ENCODE results near the gene RBM19. TPM values are rescaled to one million over a fixed set of nuclear protein-coding genes. Genes with fewer than 3 reads are reported as not detected.

The RBM19 gene
- total and polyA plus RNA-seq, 2 donors (not counting 3 experiments of a cell fraction or from before 2014, with no cell fraction given) = 13.2 to 34.4 TPM

DNA sequence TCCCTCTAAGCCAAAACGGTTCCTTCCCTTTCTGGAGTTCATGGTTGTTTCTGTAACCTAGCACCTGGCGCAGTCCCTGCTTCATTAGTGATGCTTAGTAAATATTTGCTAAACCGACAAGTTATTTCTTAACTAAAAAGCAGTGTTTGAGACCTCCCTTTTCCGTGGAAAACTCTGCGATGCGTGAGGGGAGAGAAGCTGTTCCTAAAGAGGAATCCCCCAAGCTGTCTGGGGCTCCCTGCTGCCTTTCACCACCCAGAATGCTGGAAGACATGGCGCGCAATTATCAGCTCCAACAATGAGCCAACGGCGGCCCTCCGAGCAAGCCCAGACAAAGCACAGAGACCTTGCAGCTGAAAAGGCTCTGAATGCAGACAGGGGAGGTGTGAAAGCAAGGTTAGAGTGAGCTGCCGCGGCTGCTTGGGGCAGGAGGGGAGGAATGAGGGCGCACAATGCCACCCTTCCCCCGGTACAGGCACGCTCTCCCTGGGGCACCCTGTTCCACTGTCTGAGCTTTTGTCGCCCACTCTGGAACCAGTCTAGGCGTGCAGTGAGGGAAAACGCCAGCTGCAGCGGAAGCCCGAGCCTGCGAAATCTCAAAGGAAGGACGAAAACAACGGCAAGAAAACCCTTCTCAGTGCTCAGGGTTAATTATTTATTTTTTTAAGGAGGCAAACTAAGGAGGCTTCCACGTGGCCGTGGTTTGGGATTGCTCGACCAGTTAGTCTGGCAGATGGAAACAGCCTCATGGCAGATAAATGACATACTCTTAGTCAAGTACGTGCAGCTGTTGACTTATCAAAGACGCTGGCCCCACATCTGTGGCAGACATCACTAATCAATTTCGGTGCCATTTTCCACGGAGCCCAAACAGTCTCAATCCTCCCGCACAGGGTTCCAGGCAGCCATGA is 66.3 kb downstream of the RBM19 start:
- Histone ChIP-seq H3K27me3 (ENCODE audit: control insufficient read depth in 2 of 2, insufficient read depth in 2 of 2, low read length in 2 of 2) (no peaks in the 10 kb centered on the region), H3K36me3 (ENCODE audit: control insufficient read depth in 2 of 2, extremely low read depth in 1 of 2, insufficient read depth in 2 of 2, low read length in 2 of 2) (peaks cover 0 to 3% of the 10 kb centered on the region in 2 experiments), H4K20me1 (replicated peaks; ENCODE audit: control insufficient read depth, extremely low read depth, insufficient read depth, low read length) (no peaks in the 10 kb centered on the region), H3K9me1 (replicated peaks; ENCODE audit: control insufficient read depth, extremely low read depth, insufficient read depth, low read length) (no peaks in the 10 kb centered on the region), H3K9ac (replicated peaks; ENCODE audit: extremely low read depth, insufficient read depth, low read length) (no peak overlapping the region), H3K79me2 (ENCODE audit: control insufficient read depth, insufficient read depth, low read length) (no peaks in the 10 kb centered on the region), H3K4me3 (replicated peaks in 1 of 3; ENCODE audit: insufficient read depth in 1 of 3, low read depth in 1 of 3, low read length in 3 of 3) (no peak overlapping the region), H3K9me3 (replicated peaks; ENCODE audit: control insufficient read depth, insufficient read depth, low read length) (no peaks in the 10 kb centered on the region), H2AFZ (ENCODE audit: low read depth, low read length) (no peak overlapping the region), H3K27ac (ENCODE audit: insufficient read depth, low read depth, low read length) (no peak overlapping the region), H3K4me2 (ENCODE audit: insufficient read depth, low read length) (no peak overlapping the region), H3K4me1 (ENCODE audit: control insufficient read depth, extremely low read depth, insufficient read depth, low read length) (no peaks in the 10 kb centered on the region)
- no peak for TF ChIP-seq JUN (IDR thresholded peaks at IDR 0.05; ENCODE audit: borderline replicate concordance, insufficient read depth, insufficient read length, low read depth)
- no peak for TF ChIP-seq POLR2AphosphoS5 (IDR thresholded peaks at IDR 0.05; ENCODE audit: insufficient read depth, low read depth, low read length)
- ChIA-PET POLR2A (no interaction called here), CTCF (no interaction called here)
- intact Hi-C loops (cut with micrococcal nuclease) (no loop called here), dilution Hi-C loops (cut with MboI; ENCODE audit: extremely low pct_ligation_motif_present, low sequenced_read_pairs) (no loop called here)
- BruUV-seq (replicated peaks) = no TSS peak
- no peak for FAIRE-seq
- no peak for DNase-seq (ENCODE audit: low read depth, low spot score)

DNA sequence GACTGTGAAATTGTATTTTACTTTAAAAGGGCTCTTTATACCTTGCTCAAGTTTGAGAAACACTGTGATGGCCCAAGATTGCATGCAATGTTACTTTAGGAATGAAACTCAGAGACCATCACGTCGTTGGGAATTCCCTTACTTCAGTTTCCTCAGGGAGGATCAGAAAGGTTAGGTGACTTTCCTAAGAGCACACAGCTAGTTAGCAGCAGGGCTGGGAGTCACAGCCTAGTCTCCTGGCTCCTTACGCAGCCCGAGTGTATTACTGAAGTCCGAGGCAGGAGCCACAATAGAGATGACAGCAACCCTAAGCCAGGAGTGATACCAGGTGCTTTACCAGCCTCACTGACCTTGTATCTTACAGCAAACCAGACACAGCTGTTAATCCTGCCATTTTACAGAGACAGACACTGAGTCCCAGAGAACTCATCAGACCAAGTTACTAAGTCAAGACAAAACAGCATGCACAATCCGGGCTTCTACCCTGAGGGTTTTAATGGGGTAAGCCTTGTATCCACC is 67.0 kb downstream of the RBM19 start:
- no peak overlapping the region for H2AFZ ChIP-seq (ENCODE audit: low read depth, low read length)
- no peak overlapping the region for H3K9ac ChIP-seq (replicated peaks; ENCODE audit: extremely low read depth, insufficient read depth, low read length)
- no peaks in the 10 kb centered on the region for H3K9me1 ChIP-seq (replicated peaks; ENCODE audit: control insufficient read depth, extremely low read depth, insufficient read depth, low read length)
- no TSS peak for BruUV-seq (replicated peaks)
- dilution Hi-C loops (cut with MboI; ENCODE audit: extremely low pct_ligation_motif_present, low sequenced_read_pairs) (no loop called here), intact Hi-C loops (cut with micrococcal nuclease) (no loop called here)
- ChIA-PET POLR2A (no interaction called here), CTCF (no interaction called here)
- no peak for FAIRE-seq
- no peak overlapping the region for H3K4me3 ChIP-seq (replicated peaks in 1 of 3; ENCODE audit: insufficient read depth in 1 of 3, low read depth in 1 of 3, low read length in 3 of 3)
- no peaks in the 10 kb centered on the region for H3K4me1 ChIP-seq (ENCODE audit: control insufficient read depth, extremely low read depth, insufficient read depth, low read length)
- no peaks in the 10 kb centered on the region for H3K36me3 ChIP-seq (ENCODE audit: control insufficient read depth in 2 of 2, extremely low read depth in 1 of 2, insufficient read depth in 2 of 2, low read length in 2 of 2)
- no peaks in the 10 kb centered on the region for H4K20me1 ChIP-seq (replicated peaks; ENCODE audit: control insufficient read depth, extremely low read depth, insufficient read depth, low read length)
- no peak overlapping the region for H3K27ac ChIP-seq (ENCODE audit: insufficient read depth, low read depth, low read length)
- no peak overlapping the region for H3K4me2 ChIP-seq (ENCODE audit: insufficient read depth, low read length)
- TF ChIP-seq EZH2 (IDR thresholded peaks at IDR 0.05; ENCODE audit: borderline replicate concordance, low read depth, low read length, severe bottlenecking) (no peak), POLR2AphosphoS5 (IDR thresholded peaks at IDR 0.05; ENCODE audit: insufficient read depth, low read depth, low read length) (no peak), FOS (IDR thresholded peaks at IDR 0.05; ENCODE audit: borderline replicate concordance, insufficient read depth, low read length) (no peak), MYC (IDR thresholded peaks at IDR 0.05; ENCODE audit: low read depth, low read length) (no peak), JUN (IDR thresholded peaks at IDR 0.05; ENCODE audit: borderline replicate concordance, insufficient read depth, insufficient read length, low read depth) (no peak), GATA2 (IDR thresholded peaks at IDR 0.05; ENCODE audit: insufficient read depth, insufficient read length, low read depth, low read length) (no peak), POLR2A (IDR thresholded peaks at IDR 0.05; ENCODE audit: low read depth, low read length) (no peak)
- TF ChIP-seq, protein P1, sequence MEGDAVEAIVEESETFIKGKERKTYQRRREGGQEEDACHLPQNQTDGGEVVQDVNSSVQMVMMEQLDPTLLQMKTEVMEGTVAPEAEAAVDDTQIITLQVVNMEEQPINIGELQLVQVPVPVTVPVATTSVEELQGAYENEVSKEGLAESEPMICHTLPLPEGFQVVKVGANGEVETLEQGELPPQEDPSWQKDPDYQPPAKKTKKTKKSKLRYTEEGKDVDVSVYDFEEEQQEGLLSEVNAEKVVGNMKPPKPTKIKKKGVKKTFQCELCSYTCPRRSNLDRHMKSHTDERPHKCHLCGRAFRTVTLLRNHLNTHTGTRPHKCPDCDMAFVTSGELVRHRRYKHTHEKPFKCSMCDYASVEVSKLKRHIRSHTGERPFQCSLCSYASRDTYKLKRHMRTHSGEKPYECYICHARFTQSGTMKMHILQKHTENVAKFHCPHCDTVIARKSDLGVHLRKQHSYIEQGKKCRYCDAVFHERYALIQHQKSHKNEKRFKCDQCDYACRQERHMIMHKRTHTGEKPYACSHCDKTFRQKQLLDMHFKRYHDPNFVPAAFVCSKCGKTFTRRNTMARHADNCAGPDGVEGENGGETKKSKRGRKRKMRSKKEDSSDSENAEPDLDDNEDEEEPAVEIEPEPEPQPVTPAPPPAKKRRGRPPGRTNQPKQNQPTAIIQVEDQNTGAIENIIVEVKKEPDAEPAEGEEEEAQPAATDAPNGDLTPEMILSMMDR (IDR thresholded peaks at IDR 0.05; ENCODE audit: extremely low read depth in 1 of 2, insufficient read depth in 1 of 2, low read depth in 1 of 2, low read length in 2 of 2) = no peak
- no peaks in the 10 kb centered on the region for H3K9me3 ChIP-seq (replicated peaks; ENCODE audit: control insufficient read depth, insufficient read depth, low read length)
- H3K27me3 ChIP-seq (ENCODE audit: control insufficient read depth in 2 of 2, insufficient read depth in 2 of 2, low read length in 2 of 2) = no peaks in the 10 kb centered on the region
- DNase-seq (ENCODE audit: low read depth, low spot score) = no peak
- no peaks in the 10 kb centered on the region for H3K79me2 ChIP-seq (ENCODE audit: control insufficient read depth, insufficient read depth, low read length)

Data from endothelial cell of umbilical vein (primary cell).